Measurements from ENCODE around the gene PPIF.

DNA sequence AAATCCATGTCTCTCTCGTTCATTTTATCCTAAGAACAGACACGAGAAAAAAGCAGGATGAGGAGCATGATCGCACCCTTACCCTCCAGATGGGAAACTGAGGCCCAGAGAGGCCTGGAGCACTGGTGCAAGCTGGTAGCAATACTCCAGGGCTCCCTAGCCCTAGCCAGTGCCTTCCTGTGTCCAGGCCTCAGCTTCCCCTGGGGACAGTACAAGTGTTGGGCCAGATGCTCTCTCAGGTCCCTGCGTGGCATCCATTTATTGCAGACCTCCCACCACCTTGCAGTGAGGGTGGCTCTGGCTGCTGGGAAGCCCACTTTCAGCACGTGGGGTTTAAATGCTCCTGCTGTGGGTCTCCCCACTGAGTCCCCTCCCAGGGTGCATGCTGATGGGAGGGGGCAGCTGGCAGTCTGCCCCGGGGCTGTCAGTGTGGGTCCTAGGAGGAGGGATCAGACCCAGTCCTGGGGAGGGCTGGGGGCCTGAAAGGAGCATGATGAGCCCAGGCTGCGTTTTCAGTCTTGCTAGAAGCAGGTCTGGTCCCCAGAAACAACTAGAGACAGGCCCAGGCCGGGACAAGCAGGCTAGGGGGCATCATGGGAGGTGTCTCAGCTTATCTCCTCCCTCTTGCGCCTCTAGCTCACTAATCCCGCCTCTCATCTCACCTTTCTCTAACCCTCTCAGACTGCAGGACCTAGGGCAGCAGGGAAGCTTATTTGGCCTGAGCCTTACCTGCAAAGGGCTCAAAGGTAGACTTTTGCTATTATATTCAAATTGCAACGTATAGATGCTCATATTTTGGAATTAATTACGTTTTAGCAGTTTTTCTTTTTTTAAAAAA, 662 bp upstream of the PPIF start:
- TF ChIP-seq, protein P1, sequence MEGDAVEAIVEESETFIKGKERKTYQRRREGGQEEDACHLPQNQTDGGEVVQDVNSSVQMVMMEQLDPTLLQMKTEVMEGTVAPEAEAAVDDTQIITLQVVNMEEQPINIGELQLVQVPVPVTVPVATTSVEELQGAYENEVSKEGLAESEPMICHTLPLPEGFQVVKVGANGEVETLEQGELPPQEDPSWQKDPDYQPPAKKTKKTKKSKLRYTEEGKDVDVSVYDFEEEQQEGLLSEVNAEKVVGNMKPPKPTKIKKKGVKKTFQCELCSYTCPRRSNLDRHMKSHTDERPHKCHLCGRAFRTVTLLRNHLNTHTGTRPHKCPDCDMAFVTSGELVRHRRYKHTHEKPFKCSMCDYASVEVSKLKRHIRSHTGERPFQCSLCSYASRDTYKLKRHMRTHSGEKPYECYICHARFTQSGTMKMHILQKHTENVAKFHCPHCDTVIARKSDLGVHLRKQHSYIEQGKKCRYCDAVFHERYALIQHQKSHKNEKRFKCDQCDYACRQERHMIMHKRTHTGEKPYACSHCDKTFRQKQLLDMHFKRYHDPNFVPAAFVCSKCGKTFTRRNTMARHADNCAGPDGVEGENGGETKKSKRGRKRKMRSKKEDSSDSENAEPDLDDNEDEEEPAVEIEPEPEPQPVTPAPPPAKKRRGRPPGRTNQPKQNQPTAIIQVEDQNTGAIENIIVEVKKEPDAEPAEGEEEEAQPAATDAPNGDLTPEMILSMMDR (IDR thresholded peaks at IDR 0.05): no peak
- no peak for TF ChIP-seq POLR2A (IDR thresholded peaks at IDR 0.05)
